ENCODE measurements around the gene SBNO2.
"Not testable (repeated sequence)": the region's sequence is repeated elsewhere in the genome, so short reads cannot be mapped to it uniquely, and the experiment has no call there.

The SBNO2 gene

DNA sequence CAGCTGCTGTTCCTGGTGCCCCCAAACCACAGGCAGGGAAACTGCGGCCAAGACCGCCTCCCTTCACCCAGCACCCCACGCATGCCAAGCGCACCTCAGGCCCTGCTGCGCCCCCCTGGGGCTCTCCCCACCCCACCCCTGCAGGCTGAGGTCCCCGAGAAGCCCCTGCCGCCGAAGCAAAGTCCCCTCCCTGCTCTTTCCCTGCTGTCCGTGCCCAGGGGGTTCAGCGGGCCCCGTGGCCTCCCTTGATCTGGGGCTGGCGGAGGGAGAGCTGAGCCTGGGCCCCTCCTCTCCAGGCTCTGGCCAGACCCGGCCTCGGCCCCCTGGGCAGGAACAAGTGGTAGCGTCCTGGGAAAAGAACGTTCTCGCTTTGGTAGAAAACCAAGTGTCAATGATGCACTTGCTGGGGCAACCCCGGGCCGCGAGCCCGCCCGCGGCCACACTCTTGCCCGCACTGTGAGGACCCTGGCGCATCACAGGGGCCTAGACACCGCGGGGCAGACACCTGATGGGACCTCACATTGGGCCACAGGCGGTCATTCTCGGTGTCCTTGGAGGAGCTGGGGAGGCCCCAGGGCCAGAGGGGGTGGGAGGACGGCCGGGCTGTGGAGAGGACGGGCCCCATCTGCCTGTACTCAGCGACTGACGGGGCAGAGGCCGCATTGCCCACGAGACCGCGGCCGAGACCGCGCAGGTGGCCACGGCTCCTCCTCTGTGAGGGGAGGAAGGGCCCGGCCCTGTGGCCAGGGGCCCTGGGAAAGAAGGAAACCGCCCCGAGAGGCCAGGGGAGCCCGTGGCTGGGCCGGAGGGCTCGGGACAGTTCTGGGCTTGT is 41.3 kb downstream of the SBNO2 start:
- DNase-seq, result no peak

GRCh38 chr19:1131718-1132551 is 42.1 kb downstream of the SBNO2 start:
- peak; percentile 33 to 67 for DNase-seq

DNA sequence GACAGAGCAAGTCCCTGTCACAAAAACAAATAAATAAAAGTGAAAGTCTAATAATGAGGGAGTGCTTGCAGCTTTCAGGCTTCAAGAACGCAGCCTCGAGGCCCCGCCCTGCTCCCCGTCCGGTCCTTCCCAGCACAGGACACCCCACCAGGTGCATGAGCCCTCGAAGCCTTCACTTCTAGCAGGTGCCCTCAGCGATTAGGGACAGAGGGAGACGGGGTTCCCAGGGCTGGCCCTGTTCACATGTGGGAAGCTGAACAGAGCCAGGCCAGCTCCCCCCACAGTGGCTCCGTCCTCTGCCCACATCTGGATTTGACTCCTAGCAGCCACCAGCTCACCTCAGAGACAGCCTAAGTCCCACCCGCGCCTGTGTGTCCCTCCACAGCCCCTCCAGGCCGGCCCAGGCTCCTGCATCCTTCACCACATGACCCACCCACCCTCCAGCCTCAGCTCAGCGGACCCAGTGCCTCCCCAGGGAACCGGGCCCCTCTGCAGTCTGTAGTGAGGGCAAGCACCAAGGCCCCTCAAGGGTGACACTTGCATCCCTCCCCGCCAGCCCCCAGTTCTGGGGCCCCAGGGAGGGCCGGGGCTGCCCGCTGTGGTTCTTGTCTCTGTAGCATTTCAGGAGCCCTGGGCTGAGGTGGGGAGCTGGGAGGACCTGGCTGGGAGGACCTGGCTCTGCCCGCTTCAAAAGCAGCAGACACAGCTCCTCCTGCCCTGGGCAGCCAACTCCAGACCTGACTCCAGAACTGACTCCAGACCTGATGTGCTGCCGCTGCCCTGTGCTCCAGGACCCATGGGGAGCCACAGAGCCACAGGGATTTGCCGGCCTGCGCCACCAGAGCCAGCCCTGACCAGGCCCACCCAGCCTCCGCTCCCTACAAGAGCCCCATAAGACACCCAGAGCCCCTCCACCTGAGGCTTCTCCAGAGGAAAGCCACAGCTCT is 43.0 kb downstream of the SBNO2 start:
- no peak for DNase-seq

DNA sequence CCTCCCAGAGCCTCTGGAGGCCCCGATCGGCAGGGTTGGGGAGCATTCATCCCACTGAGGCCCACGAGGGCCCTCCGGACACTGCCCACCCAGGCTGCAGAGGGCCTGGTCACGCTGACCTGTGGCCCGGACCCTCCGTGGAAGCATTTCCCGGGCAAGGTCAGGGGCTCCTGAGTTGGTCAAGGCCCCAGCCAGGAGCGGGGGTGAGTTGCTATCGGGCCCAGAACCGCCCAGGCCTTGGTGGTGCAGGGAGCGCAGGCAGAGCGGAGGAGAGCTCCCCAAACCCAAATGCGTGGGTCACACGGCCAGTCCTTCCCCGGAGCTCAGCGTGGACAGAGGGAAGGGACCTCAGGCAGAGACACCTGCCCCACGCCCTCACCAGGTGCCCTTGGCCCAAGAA is 44.5 kb downstream of the SBNO2 start:
- DNase-seq, result no peak

DNA sequence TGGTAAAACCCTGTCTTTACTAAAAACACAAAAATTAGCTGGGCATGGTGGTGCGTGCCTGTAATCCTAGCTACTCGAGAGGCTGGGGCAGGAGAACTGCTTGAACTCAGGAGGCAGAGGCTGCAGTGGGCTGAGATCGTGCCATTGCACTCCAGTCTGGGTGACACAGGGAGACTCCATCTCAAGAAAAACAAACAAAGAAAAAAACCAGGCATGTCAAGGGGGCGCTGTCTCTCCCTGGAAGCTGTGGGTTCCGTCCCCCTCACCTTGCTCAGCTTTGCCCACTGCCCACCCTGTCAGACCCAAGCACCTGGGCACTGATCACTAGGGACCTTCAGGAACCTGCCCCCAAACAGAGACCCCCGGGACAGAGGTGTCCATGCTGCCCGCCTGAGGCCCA is 45.0 kb downstream of the SBNO2 start:
- not testable (repeated sequence) for DNase-seq

- DNase-seq, result no peak
Measured at GRCh38 chr19:1128106-1128505, 46.0 kb downstream of the SBNO2 start.

- DNase-seq, result no peak
Measured at GRCh38 chr19:1126984-1127760, 46.9 kb downstream of the SBNO2 start.

DNA sequence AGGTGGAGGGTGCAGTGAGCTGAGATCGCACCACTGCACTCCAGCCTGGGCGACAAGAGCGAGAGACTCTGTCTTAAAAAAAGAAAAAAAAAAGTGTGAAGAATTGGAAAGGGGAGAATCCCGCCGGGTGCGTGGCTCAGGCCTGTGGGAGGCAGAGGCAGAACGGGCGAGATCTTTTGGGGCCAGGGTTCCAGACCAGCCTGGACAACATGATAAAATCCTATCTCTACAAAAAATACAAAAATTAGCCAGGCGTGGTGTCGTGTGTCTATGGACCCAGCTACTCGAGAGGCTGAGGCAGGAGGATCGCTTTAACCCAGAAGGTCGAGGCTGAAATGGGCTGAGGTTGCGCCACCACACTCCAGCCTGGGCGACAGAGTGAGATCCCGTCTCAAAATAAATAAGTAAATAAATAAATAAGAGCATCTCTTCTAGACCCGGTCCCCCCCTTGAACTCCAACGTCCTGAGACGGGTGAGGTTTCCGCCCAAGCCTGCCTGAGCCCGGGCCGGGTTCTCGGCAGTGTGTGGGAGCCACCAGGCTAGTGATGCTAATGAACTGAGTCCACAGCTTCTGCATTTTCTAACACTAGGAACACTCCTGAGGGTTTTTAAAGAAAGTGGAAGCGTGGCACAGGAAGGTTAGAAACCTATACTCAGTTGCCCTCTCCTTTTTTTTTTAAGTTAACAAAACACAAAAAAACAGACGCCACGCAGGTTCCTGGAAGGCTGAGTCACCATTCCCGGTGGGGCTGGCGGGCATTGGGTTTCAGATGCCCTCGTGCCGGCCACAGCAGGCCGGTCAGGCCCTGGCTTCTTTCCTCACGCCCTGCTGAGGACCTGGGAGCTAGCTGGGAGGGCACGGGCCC is 48.2 kb downstream of the SBNO2 start:
- DNase-seq, result no peak

- no peak for DNase-seq
Measured at GRCh38 chr19:1123885-1124677, 50.0 kb downstream of the SBNO2 start.

GRCh38 chr19:1123381-1123780 is 50.7 kb downstream of the SBNO2 start:
- no peak for DNase-seq

DNA sequence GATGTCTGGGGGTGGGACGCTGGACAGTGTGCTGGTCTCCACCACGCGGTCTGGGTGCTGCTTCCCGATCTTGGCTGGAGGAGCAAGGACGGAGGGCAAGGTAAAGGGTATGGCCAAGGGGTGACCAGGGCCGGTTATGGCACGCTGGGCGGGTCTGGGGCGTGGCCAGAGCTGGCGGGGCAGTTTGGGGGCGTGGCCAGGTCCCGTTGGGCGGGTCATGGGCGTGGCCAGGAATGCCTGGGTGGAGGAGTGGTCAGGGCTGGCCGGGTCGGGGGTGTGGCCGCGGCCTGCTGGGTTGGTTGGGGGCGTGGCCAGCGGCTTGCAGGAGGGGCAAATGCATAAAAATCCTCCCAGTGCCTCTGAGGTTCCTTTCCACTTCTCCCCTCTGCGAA is 51.1 kb downstream of the SBNO2 start:
- peak in 1 of 2 experiments; percentile 61 for DNase-seq

DNA sequence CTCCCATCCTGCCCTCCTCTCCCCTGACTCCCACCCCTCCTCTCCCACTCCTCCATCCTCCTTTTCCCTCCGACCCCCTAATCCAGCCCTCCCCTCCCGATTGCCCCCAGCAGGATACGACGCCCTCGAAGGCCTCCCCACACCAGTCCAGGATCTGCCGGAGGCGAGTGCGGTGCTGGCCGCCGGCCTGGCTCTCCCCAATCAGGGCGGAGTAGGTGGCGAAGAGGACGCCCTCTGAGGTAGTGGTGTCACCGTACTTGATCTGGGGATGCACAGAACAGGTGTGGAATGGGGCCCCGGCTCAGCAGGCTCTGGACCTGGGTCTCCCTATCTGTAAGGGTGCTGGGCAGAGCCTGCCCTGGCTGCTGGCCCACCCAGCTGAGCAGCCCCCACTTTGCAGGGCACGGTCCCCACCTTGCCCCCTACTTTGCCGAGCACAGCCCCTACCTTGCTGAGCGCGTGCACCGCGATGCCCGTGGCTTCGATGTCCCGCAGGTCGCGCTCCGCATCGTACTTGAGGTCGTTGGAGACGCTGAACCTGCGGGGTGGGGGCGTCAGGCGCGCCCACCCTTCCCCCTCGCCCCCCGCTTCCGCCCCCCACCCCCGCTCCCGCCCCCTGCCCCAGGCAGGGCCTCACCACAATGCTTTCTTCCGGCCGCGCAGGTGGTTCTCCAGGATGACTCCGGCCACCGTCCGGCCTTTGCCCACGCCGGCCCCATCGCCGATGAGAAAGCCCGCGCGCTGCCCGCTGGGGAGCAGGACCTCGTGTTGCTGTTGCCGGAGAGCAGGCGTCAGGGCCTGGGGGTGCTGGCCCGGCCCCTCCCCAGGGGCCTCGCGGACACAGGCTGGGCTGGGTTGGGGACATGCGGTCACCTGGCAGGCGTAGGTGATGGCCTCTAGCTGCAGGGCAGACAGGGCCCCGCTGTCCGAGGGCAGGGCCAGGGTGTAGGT is 51.8 kb downstream of the SBNO2 start:
- no peak for DNase-seq

DNA sequence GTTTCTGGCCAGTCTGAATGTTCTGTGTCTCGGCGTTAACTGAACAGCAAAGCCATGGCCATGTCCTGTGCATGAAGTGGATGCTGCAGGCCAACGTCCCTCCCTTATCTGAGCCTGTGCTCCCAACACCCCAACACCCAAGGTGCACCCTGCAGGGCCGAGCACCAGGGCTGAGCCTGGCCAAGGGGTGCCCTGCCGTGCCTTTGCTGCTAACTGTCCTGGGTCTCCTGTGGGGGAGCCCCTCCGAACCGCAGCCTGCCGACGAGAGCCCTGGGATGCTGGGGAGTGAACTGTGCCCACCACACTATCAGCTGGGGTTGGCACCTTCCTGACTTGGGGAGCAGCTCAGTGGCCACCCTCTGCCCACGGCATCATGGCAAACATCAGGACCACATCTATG is 52.7 kb downstream of the SBNO2 start:
- DNase-seq, result no peak

DNA sequence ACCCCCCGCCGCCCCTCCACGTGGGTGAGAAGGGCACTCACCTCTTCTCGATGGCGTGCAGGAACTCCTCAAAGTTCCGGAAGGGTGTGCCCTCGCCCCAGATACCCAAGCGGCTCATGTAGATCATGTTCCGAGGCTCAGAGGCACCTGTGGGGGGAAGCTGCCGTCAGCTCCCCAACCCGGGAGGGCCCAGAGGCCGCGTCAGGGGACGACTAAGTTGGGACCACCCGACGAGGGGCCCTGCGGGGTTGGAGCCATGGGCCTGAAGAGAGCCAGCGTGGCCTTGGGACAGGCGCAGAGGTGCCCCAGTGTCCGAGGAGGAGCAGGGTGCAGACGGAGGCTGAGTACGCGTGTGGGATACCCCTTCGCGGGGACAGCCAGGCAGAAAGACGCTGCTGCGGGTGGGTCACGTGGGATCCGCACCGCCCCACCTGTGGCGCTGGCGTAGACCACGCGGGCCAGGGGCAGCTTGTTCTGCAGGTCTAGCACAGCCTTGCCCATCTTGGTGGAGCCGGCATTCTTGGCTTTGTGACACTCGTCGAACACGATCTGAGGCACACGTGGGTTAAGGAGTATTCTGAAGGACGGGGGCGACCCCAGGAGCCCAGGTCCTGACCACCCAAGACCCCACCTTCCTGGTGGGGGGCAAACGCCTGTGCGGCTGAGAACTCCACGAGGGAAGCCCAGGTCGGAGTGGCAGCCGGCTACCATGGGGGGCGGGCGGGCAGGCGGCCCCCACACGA is 54.4 kb downstream of the SBNO2 start:
- no peak for DNase-seq

DNA sequence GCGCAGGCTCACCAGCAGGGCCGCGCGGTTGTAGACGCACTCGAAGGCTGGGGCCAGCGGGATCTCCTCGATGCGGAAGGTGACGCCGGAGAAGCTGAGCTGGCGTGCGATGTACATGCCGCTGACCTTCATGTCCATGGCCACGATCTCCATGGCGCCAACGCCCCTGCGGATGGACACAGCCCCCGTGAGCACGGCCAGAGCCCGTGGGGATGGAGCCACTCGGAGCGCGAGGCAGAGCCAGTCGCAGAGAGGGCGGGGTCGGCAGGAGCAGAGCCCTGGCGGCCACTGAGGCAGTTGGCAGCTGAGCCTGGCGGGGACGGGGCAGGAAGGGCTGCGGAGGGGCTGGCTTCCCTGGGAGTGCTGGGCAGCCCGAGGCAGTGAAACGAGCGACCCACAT is 55.1 kb downstream of the SBNO2 start:
- DNase-seq, result no peak

DNA sequence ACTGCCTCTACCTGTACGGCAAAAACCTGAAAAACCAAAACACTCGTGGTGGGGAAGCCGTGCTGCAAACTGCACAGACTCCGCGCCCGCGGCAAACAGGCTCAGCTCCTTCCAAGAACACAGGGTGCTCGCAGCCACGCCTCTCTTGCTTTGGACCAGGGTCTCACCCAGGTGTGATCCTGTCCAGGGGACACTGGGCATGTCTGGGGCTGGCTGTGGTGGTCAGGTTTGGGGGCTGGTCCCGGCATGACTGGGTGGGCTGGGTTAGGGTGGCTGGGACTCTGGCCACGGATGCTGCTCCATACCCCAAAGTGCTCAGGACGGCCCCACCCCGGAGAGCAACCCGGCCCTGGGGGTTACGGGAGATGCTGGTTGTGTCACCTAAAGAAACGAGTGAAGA is 56.4 kb downstream of the SBNO2 start:
- DNase-seq, result no peak

DNA sequence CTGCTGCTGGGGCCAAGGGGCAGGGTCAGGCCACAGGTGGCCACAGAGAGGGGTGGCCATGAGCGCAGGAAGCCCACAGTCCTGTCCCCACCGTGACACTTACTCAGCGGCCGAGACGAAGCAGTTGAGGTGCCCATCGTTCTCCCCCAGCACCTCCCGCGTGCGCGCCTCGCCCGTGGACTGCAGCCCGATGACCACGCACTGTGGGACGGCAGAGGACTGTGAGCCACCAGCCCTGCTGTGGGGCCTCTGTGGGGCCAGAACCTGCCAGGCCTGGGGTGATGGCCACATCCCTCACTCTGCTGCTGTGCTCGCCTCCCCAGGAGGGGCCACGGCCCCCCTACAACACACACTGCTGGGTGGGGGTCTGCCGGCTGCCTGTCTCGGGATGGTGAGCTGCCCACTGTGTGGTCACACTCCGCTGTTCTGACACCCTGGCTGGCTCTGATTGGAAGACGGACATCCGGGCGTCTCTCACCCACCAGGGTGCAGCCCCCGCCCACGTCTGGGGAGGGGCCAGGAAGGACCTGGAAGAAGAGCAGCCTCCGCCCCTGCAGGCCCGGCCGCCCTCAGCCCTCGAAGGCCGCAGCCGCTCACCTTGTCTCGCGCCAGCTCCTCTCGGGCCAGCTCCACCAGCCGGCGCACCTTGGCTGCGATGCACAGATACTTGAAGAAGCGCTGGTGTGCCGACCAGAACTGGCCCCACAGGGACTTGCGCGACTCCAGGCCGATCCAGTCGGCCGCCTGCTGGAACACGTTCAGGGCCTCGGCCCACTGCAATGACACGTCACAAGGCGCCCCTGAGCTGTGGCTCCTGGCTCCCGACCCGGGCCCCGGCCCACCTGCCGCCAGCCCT is 57.1 kb downstream of the SBNO2 start:
- DNase-seq, result no peak

Data from SW 1271 (cell line).